DMS79 treated with DMSO at 0.1 percent for 48 hours (cell line): ENCODE measurements around the gene PFDN2.
A peak's percentile ranks its signal among the peaks of the same experiment; 100 is the strongest.

Experiments
- DNase-seq: peaks from one replicate; lab custom pipeline; 2025; lab: John Stamatoyannopoulos, UW

PFDN2 gene, protein sequence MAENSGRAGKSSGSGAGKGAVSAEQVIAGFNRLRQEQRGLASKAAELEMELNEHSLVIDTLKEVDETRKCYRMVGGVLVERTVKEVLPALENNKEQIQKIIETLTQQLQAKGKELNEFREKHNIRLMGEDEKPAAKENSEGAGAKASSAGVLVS

DNA sequence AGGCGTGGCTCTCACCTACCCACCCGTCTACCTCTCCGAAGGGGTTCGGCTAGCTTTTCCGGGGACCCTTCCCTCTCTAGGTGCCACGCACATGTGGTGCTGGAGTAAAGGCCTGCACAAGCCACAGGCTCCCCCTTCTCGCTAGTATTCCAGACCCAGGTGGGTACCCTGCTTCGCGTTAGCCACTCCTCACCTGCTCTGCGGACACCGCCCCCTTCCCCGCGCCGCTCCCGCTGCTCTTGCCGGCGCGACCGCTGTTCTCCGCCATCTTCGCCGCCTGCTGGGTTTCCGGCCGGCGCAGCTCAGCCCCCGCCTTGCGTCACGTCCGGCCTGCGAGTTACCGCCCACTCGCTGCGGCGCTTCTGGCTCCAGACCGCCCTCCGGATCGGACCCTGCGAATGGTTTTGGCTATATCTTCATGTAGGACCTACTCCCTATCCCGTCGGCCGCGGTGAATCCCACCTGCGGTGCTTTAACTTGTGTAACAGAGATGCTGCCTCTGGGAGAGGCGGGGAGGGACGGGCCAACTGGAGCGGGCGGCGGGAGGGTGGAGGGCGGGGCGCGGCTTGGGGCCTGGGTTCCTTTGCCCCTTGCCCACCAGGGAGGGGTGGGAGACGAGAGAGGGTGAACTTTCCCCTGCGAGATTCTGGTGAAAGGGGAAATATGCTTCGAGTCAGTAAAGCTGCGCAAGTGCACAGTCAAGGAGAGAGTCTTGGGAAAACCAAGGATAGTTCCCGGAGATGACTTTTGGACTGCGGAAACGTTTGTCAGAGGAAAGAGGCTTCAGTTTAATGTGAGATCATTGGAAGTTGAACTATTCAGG lies at the start of gene PFDN2, which contains the start of gene NIT1:
PFDN2 (minus strand) TSS at position 279 of the 823 bp plus-strand sequence; CDS start at position 268, 11 bp downstream.
NIT1 (plus strand) TSS at position 347 of the 823 bp plus-strand sequence; CDS start at position 419, 72 bp downstream.
- peak; percentile 79 for DNase-seq

DNA sequence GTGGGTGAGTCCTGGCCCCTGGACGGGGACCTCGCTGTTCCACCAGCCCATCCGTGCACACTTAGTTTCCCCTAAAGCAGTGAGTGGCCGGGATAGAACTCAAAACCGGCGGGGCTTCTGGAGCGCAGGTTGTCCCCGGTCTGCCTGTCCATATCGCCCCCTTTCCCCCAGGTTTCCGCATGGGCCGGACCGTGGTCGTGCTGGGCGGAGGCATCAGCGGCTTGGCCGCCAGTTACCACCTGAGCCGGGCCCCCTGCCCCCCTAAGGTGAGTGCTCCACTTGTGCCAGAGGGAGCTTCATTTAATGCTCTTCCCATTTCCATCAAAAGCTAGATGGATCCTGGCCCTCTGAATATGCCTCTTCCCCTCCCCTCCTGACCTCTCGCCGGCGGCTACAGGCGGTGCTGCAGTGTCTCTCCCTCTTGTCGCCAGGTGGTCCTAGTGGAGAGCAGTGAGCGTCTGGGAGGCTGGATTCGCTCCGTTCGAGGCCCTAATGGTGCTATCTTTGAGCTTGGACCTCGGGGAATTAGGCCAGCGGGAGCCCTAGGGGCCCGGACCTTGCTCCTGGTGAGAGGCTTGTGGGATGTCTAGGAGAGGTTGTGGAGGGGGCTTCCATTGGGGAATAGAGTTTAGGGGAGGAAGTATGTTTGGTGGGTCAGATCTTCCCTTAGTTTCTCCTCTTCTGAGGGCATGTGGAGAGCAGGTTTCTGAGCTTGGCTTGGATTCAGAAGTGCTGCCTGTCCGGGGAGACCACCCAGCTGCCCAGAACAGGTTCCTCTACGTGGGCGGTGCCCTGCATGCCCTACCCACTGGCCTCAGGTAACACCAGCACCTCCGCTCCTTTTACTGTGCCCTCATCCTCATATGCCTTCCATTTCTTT lies 49.1 kb upstream of the PFDN2 start:
- DNase-seq: peak; percentile 36

DNA sequence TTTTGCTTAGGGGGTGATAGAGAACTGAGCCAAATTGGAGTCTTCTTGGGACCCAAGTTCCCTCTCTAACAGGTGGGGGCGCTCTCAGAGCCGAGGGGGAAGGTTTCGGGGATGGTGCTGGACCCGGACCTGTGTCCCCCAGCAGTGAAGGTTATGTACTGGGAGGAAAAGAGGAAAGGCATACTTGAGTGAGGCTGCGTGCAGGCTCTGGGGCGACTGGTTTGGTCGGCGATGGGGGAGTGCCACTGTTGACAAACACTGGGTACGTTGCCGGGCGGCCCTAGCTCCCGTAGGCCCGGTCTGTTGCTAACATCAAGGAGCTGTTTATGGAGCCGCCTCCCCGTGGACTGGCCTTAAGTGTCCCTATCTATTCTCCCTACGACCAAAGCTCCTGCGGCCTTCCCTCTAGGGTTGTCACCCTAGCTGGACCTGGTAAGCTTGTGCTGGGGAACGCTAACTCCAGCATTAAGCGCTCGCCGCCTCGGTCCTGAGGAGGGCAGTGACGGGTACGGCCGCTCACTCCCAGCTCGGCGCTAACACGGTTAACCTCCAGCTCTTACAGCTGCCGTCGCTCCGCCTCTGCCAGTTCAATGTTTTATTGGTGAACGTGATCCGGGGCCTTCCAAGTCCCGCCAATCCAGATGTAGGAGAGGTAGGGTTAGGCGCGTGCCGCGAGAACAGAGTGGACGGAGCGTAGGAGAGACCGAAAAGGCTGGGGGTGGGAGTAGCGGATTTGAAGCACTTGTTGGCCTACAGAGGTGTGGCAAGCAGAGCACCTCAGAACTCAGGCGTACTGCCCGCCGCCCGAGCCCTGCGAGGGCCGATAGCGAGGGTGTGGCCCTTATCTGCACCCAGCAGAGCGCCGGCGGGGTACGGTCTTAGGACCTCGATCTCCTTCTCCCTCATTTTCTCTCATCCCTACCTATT lies 48.2 kb upstream of the PFDN2 start, which contains the start of gene PPOX:
PPOX (plus strand) TSS at position 685 of the 927 bp plus-strand sequence. CDS start 422 bp downstream, outside the sequence.
- DNase-seq: peak; percentile 97

DNA sequence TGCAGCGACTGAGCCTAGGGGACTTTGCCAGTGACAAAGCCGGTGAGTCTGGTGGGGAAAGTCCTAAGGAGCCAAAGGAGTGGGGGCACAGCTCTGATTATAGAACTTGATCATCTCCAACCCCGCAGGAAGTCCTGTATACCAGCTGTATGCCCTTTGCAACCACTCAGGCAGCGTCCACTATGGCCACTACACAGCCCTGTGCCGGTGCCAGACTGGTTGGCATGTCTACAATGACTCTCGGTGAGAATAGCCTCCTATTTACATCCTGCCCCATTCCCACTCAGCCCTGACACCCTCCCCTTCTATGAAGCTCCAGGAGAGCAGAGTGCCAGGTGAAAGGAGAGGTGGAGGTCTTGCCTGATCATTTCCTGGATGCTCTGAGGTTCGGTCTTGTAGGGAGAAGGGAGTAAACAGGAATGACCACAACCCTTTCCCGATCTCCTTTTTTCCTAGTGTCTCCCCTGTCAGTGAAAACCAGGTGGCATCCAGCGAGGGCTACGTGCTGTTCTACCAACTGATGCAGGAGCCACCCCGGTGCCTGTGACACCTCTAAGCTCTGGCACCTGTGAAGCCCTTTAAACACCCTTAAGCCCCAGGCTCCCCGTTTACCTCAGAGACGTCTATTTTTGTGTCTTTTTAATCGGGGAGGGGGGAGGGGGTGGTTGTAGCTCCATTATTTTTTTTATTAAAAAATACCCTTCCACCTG lies 47.2 kb upstream of the PFDN2 start:
- DNase-seq: no peak

DNA sequence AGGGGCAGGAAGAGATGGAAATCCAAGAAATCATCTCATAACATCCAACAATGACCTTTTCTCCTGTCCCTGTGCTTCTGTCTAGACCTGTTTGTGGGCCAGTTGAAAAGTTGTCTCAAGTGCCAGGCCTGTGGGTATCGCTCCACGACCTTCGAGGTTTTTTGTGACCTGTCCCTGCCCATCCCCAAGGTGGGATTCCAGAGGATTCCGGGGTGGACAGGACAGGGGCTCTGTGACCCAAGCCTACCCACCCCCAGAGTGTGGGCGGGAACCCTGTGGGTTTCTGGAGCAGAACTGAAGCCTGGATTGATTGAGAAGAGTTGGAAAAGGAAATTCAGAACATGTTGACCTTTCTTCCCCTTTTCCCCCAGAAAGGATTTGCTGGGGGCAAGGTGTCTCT lies 46.0 kb upstream of the PFDN2 start:
- DNase-seq: no peak

DNA sequence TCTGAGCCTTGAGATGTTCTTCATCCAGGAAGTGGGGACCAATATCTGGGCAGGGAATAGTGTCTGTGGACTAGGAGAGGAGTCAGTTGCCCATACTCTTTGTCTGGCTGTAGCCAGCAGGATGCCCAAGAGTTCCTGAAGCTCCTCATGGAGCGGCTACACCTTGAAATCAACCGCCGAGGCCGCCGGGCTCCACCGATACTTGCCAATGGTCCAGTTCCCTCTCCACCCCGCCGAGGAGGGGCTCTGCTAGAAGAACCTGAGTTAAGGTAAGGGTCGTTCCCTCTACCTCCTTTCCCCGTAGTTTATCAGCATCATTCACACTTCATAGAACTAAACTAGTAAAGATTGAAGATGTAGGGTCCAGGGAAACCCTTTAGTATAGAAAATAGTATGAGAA lies 45.0 kb upstream of the PFDN2 start:
- DNase-seq: no peak

DNA sequence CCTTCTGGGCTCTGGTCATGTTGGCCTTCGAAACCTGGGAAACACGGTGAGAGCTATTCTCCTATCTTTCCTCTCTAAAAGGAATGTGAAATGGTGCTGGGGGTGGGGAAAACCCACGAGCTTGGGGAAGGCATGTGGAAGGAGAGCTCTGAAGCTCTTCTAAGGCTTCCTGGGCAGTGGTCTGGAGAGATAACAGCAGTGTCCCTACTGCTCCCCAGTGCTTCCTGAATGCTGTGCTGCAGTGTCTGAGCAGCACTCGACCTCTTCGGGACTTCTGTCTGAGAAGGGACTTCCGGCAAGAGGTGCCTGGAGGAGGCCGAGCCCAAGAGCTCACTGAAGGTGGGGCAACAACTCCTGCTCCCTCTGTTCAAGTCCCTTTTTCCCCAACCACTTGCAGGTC lies 44.2 kb upstream of the PFDN2 start:
- no peak for DNase-seq

DNA sequence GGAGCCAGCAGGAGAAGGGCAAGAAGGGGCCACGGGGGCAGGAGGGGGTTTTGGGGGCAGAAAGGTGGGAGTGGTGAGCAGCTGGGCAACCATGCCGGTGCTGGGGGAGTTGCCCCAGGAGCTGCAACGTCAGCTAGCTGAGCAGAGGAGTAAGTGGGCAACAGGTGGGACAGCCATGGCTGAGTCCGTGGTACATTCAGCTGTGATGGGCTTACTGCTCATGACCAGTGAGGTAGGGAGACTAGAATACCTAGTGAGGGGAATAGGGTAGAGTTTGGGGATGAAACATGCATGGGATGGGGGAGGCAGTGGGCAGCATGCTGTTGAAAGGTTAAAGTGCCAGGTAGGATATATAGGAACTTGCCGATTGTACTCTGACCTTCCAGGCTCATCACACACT lies 43.8 kb upstream of the PFDN2 start:
- no peak for DNase-seq

DNA sequence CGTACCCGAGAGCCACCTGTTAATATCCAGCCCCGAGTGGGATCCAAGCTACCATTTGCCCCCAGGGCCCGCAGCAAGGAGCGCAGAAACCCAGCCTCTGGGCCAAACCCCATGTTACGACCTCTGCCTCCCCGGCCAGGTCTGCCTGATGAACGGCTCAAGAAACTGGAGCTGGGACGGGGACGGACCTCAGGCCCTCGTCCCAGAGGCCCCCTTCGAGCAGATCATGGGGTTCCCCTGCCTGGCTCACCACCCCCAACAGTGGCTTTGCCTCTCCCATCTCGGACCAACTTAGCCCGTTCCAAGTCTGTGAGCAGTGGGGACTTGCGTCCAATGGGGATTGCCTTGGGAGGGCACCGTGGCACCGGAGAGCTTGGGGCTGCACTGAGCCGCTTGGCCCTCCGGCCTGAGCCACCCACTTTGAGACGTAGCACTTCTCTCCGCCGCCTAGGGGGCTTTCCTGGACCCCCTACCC lies 42.9 kb upstream of the PFDN2 start:
- DNase-seq: no peak

DNA sequence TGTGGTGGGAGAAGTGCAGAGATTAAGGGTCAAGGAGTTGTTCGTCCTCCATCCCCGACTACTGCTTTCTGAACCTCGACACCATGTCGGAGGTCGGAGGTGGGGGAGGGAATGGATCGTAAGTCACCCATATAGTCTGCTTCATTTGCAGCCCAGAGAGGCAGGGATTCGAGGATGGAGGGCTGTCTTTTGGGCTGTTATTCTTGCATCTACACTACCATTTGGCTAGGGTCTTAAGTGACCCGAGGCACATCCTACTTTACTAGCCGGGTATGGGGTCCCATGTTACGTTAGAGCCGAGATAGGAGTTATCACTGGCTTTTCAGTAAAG lies 42.0 kb upstream of the PFDN2 start:
- DNase-seq: no peak

DNA sequence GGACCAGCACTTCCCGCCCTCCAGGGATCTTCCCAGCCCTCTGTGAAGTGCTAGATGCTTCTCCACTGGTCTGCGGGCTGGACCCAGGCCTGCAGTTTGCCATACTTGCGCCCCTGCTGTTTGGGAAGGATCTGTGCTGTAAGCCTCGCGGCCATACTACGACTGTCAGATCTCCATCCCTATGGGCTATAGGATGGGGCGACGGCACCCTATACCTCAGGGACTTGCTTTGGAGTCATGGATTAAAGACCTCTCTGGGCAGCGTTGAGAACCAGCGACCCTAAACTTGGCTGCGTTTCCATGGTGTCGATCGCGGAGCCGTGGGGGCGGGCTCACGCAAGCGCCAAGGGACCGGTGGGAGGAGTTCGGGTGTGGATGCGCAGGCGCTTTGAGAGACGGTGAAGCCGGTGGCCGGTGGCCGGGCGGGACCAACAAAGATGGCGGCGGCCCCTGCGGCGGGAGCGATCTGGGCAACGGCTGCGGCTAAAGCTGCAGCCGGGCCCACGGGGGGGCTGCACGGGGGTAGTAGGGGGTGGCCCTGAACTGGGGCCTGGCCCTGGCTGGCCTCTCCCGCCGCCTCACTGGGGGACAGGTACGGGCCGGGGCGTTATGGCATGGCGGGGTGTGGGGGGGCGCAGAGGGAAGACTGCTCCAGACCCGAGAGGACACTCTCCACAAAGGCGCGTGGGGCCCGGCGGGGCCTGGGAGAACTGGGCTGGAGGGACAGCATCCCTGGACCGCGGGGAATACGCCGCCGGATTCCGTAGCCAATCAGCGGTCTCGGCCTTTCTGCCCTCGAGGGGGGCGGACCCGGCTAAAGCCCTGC lies 41.5 kb upstream of the PFDN2 start, which contains the start of gene USP21:
USP21 (plus strand) TSS at position 414 of the 826 bp plus-strand sequence. CDS start 1,141 bp downstream, outside the sequence.
- DNase-seq: peak; percentile 91

DNA sequence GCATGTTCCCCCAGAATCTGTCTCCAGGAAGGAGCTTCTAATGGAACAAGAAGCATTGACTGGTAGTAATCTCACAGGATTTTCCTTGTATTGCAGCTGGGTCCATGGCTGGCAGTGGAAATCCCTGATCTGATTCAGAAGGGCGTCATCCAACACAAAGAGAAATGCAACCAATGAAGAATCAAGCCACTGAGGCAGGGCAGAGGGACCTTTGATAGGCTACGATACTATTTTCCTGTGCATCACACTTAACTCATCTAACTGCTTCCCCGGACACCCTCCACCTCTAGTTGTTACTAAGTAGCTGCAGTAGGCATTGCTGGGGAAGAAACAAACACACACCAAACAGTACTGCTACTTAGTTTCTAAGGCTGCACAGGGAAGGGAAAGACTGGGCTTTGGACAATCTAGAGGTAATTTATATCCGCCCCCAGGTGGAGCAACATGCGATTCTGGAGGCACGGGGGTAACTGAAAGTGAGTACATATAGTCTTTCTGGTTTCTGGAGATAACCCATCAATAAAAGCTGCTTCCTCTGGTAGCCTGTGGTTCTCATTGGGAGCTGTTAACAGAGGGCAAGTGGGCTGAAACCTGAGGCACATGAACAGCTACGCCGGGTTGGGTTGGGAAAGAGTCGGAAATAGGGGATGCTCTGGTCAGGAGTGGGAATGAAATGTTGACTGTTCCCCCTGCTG lies 40.6 kb upstream of the PFDN2 start:
- no peak for DNase-seq

DNA sequence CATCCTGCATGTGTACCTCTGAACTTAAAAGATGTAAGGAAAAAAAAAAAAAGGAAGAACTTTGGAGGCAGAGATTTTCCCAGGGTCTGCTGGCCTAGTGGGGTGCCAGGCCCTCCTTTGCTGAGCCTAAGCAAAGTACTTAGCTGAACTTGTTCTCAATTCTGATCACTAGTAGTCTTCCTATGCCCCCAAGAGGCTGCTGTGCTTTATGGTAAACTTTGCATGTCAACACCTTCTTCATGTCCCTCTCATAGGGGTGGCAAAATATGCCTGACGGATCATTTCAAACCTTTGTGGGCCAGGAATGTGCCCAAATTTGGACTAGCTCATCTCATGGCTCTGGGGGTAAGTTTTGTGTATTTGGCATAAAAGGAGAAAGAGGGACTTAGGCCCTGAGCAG lies 40.0 kb upstream of the PFDN2 start:
- DNase-seq: no peak

DNA sequence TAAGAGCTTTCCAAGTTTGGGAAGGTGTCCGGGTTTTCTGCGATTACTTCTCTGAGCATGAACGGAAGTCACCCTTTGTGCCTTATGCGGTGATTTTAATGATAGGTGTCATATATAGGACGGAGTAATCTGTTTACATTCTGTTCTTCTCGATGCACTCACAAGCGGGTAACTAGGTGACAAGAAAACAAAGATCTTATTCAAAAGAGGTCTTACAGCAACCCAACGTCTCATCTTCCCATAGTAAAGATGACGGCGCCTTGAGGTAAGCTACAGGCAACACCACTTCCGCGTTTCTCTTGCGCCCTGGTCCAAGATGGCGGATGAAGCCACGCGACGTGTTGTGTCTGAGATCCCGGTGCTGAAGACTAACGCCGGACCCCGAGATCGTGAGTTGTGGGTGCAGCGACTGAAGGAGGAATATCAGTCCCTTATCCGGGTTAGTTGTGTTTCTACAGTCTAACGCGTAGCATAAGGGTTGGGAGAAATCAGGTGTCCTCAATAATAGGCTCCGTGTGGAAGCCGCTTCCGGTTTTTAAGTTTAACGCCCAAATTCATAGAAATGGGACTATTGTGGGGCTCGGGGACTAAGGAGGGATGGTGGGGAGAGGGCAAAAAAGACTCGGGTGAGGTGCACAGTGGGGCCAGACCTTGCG lies 36.0 kb upstream of the PFDN2 start, which contains the start of gene UFC1:
UFC1 (plus strand) TSS at position 297 of the 656 bp plus-strand sequence; CDS start at position 317, 20 bp downstream.
- peak; percentile 91 for DNase-seq

DNA sequence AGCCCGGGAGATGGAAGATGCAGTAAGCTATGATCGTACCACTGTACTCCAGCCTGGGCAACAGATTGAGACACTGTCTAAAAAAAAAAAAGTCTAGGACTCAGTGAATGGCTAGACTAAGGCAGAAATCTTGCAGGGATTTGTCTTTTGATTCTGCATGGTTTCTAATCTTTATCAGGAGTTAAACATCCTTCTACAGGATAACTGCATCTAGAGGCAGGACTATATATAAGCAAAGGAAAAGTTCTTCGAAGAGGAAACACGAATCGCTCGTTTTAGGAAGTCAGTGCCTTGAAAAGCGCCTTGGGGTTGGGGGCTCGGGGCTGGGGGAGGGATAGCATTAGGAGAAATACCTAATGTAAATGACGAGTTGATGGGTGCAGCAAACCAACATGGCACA lies 35.3 kb upstream of the PFDN2 start:
- DNase-seq: no peak

DNA sequence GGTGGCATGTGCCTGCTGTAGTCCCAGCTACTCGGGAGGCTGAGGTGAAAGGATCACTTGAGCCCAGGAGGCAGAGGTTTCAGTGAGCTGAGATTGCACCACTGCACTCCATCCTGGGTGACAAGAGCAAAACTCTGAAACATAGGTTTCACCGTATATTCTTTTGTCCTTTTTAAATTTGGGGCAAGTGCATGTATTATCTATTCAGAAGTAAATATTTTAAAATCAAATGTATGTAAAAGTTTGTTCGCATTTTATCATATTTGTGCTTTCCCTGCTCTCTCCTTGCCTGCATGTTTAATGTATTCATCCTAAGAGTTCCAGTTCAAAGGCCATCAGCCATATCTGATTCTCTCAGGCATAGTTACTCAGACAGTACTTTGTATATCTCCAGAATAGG lies 28.0 kb upstream of the PFDN2 start:
- DNase-seq: no peak

DNA sequence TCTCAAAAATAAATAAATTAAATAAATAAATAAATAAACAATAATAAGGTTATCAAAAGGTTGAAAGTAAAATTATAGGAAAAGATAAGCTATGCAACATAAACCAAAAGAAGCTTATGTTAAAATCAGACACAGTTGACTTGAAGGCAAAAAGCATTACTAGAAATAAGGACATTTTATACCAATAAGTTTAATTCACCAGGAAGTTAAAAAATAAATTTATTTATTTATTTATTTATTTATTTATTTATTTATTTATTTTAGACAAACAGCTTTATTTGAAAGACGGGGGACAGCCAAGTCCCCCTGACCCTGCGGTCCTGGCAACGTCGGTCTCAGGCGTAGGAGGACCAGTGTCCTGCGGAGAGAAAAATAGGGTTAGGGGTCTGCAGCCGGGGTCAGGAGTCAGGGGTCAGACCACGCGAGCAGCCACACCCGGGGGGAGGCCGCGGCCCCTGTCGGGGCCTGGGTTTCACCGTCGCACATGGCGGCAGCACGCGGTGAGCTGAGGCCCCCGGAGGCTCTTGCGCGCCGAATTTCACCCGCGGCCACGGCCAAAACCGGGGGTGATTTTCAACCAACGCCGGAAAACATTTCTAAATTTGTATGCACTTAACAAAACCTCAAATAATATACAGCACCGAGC lies 23.0 kb upstream of the PFDN2 start:
- no peak for DNase-seq

DNA sequence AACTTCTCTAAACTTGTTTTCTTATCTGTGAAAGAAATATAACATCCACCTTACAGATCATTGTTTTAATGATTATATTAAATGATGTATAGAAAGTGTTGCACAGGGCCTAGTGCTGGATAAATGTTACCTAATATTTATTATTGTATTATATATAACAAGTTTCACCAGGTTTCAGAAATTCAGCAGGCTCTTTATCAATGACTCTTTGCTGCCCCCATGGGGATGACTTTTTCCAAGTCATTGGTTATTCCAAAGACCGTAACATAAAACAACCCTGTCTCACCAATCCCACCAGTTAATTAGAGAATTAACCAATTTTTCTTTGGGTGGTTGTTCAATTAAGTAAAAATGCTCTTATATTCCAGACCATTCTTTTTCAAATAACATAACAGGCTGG lies 21.9 kb upstream of the PFDN2 start:
- no peak for DNase-seq
